Upper lobe of left lung (tissue), 6 donors: ENCODE data around the gene PTPRD. TPM values are rescaled to one million over a fixed set of nuclear protein-coding genes. Genes with fewer than 3 reads are reported as not detected.

Experiments
- ATAC-seq, 2 donors: fragments of 200-7000 bp; cut with Tn5 transposase; one replicate each; pipeline ENCODE4 v1.9.1; 2022; ENCODE audit warnings: mild to moderate bottlenecking in 2 of 2, moderate library complexity in 2 of 2; ENCODE audit not compliant: low FRiP score in 2 of 2
- DNase-seq, 2 donors: peaks; one replicate each; pipeline ENCODE4 v3.0.0-alpha.2; 2019 to 2020
- H3K27ac ChIP-seq, 4 donors: fragments of 200-600 bp; sonication (generic); one replicate each; pipeline ENCODE4 v1.5.1; 2016 to 2019
- H3K27me3 ChIP-seq, 4 donors: fragments of 200-600 bp; sonication (generic); one replicate each; pipeline ENCODE4 v1.5.1; 2017 to 2019
- H3K36me3 ChIP-seq, 4 donors: fragments of 200-600 bp; sonication (generic); one replicate each; pipeline ENCODE4 v1.5.1; 2016 to 2019
- H3K4me1 ChIP-seq, 4 donors: fragments of 200-600 bp; sonication (generic); one replicate each; pipeline ENCODE4 v1.5.1; 2018 to 2019
- H3K4me3 ChIP-seq, 4 donors: fragments of 200-600 bp; sonication (generic); one replicate each; pipeline ENCODE4 v1.5.1; 2017 to 2019; ENCODE audit warnings: mild to moderate bottlenecking in 2 of 4, moderate library complexity in 1 of 4
- H3K9me3 ChIP-seq, 4 donors: fragments of 200-600 bp; sonication (generic); one replicate each; pipeline ENCODE4 v1.5.1; 2018 to 2019
- CTCF ChIP-seq, 6 experiments: fragments of 450-650 bp in 4 of 6; fragments of 200-600 bp in 2 of 6; sonication (generic) in 2 of 6; IDR thresholded peaks; one replicate each; pipeline ENCODE4 v1.5.1; 2016 to 2019; ENCODE audit warnings: antibody characterized with exemption in 6 of 6
- EP300 ChIP-seq, 4 donors: sonication (generic); formaldehyde crosslinking; IDR thresholded peaks; one replicate each; pipeline ENCODE4 v1.5.1; 2017; ENCODE audit warnings: antibody characterized with exemption in 4 of 4, control low read depth in 2 of 4
- POLR2A ChIP-seq, 4 donors: fragments of 450-650 bp; IDR thresholded peaks; one replicate each; pipeline ENCODE4 v1.5.1; 2016 to 2017; ENCODE audit warnings: antibody characterized with exemption in 4 of 4, mild to moderate bottlenecking in 2 of 4
- POLR2AphosphoS5 ChIP-seq, 2 donors: sonication (generic); formaldehyde crosslinking; IDR thresholded peaks; one replicate each; pipeline ENCODE4 v1.5.1; 2017; ENCODE audit warnings: antibody characterized with exemption in 2 of 2
- WGBS, 2 donors: methylation state at CpG; one replicate each; pipeline ENCODE4 v1.1.5; 2017 to 2018; 5-methylcytosine and 5-hydroxymethylcytosine counted together
- total RNA-seq, 6 donors: library from RNA; depleted of rRNA in 4 of 6; stranded (reverse); fragments of >200 nt in 4 of 6; gene quantifications; one replicate each; pipeline versions ENCODE4 v1.1.0 to v1.2.1, GENCODE V29; 2016 to 2021
- donor health status: DM: no; HTN: no; CAD: no; lungs with moderate emphysema.
- donor health status: DM: no; HTN: yes; CAD: no; lungs with severe emphysema.

PTPRD gene
- total RNA-seq, 6 donors from 2014 or later = 7.4 to 46.1 (median 14.5) TPM

- no peaks in the 10 kb centered on the region for H3K27me3 ChIP-seq
- no peak for DNase-seq
- WGBS, 2 donors = 75 to 76% methylated on average over 4 of the region's 4 CpGs
- H3K9me3 ChIP-seq = no peaks in the 10 kb centered on the region
- no peak overlapping the region for H3K27ac ChIP-seq
- TF ChIP-seq CTCF (IDR thresholded peaks at IDR 0.05) (no peak), EP300 (IDR thresholded peaks at IDR 0.05) (no peak), POLR2AphosphoS5 (IDR thresholded peaks at IDR 0.05) (no peak), POLR2A (IDR thresholded peaks at IDR 0.05) (no peak)
- no peaks in the 10 kb centered on the region for H3K36me3 ChIP-seq
- no peak overlapping the region for H3K4me3 ChIP-seq
- ATAC-seq = no peak
- H3K4me1 ChIP-seq = no peaks in the 10 kb centered on the region
Measured at GRCh38 chr9:10050016-10050415, 562.8 kb downstream of the PTPRD start.

- Histone ChIP-seq H3K27me3 (no peaks in the 10 kb centered on the region), H3K4me1 (no peaks in the 10 kb centered on the region), H3K9me3 (no peaks in the 10 kb centered on the region), H3K27ac (no peak overlapping the region), H3K36me3 (no peaks in the 10 kb centered on the region), H3K4me3 (no peak overlapping the region)
- WGBS, 2 donors = 86 to 92% methylated on average over 3 of the region's 3 CpGs
- TF ChIP-seq POLR2AphosphoS5 (IDR thresholded peaks at IDR 0.05) (no peak), CTCF (IDR thresholded peaks at IDR 0.05) (no peak), POLR2A (IDR thresholded peaks at IDR 0.05) (no peak), EP300 (IDR thresholded peaks at IDR 0.05) (no peak)
- DNase-seq (no peak), ATAC-seq (no peak)
Measured at GRCh38 chr9:10048994-10049393, 563.8 kb downstream of the PTPRD start.

- Histone ChIP-seq H3K36me3 (no peaks in the 10 kb centered on the region), H3K9me3 (no peaks in the 10 kb centered on the region), H3K27ac (no peak overlapping the region), H3K4me1 (no peaks in the 10 kb centered on the region), H3K4me3 (no peak overlapping the region), H3K27me3 (no peaks in the 10 kb centered on the region)
- ATAC-seq (no peak), DNase-seq (no peak)
- WGBS, 2 donors = 34 to 35% methylated on average over 2 of the region's 2 CpGs
- TF ChIP-seq EP300 (IDR thresholded peaks at IDR 0.05) (no peak), POLR2A (IDR thresholded peaks at IDR 0.05) (no peak), POLR2AphosphoS5 (IDR thresholded peaks at IDR 0.05) (no peak), CTCF (IDR thresholded peaks at IDR 0.05) (no peak)
Measured at GRCh38 chr9:10045598-10045997, 567.2 kb downstream of the PTPRD start.

- TF ChIP-seq EP300 (IDR thresholded peaks at IDR 0.05) (no peak), POLR2A (IDR thresholded peaks at IDR 0.05) (no peak), POLR2AphosphoS5 (IDR thresholded peaks at IDR 0.05) (no peak), CTCF (IDR thresholded peaks at IDR 0.05) (no peak)
- ATAC-seq = no peak
- no peaks in the 10 kb centered on the region for H3K36me3 ChIP-seq
- no peaks in the 10 kb centered on the region for H3K4me1 ChIP-seq
- no peaks in the 10 kb centered on the region for H3K9me3 ChIP-seq
- no peak for DNase-seq
- no peaks in the 10 kb centered on the region for H3K27me3 ChIP-seq
- 49 to 50% methylated on average over 2 of the region's 2 CpGs for WGBS, 2 donors
- H3K27ac ChIP-seq = no peak overlapping the region
- no peak overlapping the region for H3K4me3 ChIP-seq
Measured at GRCh38 chr9:10041726-10042229, 571.0 kb downstream of the PTPRD start.

- 93 to 94% methylated on average over 2 of the region's 2 CpGs for whole genome bisulfite sequencing, 2 donors
- TF ChIP-seq CTCF (IDR thresholded peaks at IDR 0.05) (no peak), EP300 (IDR thresholded peaks at IDR 0.05) (no peak), POLR2A (IDR thresholded peaks at IDR 0.05) (no peak), POLR2AphosphoS5 (IDR thresholded peaks at IDR 0.05) (no peak)
- no peaks in the 10 kb centered on the region for H3K4me1 ChIP-seq
- H3K4me3 ChIP-seq = no peak overlapping the region
- no peak overlapping the region for H3K27ac ChIP-seq
- no peaks in the 10 kb centered on the region for H3K36me3 ChIP-seq
- ATAC-seq (no peak), DNase-seq (no peak)
- no peaks in the 10 kb centered on the region for H3K9me3 ChIP-seq
- no peaks in the 10 kb centered on the region for H3K27me3 ChIP-seq
Measured at GRCh38 chr9:10036095-10036494, 576.7 kb downstream of the PTPRD start.
